ENCODE results near the gene ZNF708. TPM values are rescaled to one million over a fixed set of nuclear protein-coding genes. Genes with fewer than 3 reads are reported as not detected.

Gene ZNF708
- total and polyA plus RNA-seq, 2 donors (not counting 1 experiment from before 2014, with no cell fraction given): 6.2 to 37.7 TPM

- ChIA-PET CTCF (no interaction called here), POLR2A (no interaction called here)
- H3K36me3 ChIP-seq (replicated peaks in 1 of 2; ENCODE audit: control extremely low read depth in 1 of 2, control insufficient read depth in 1 of 2, extremely low read depth in 1 of 2, insufficient read depth in 2 of 2, low read length in 1 of 2): peaks cover 2 to 12% of the 10 kb centered on the region in 2 experiments
- no peak overlapping the region for H3K4me3 ChIP-seq (ENCODE audit: control extremely low read depth in 1 of 5, extremely low read depth in 1 of 5, insufficient read depth in 1 of 5, low read depth in 2 of 5, low read length in 4 of 5)
- Mint-ChIP-seq H3K4me3 (no peak overlapping the region), H3K4me1 (peaks cover 54% of the 10 kb centered on the region), H3K9me3 (ENCODE audit: insufficient read depth) (peaks cover 3% of the 10 kb centered on the region), H3K27me3 (no peaks in the 10 kb centered on the region), H3K27ac (no peak overlapping the region)
- H2AFZ ChIP-seq (ENCODE audit: insufficient read depth, low read depth, low read length, poor library complexity, severe bottlenecking): no peak overlapping the region
- H3K79me2 ChIP-seq (ENCODE audit: control insufficient read depth, insufficient read depth, low read length): peaks cover 97% of the 10 kb centered on the region
- no peak overlapping the region for H3K27ac ChIP-seq (ENCODE audit: low read length in 2 of 2)
- peaks cover 27% of the 10 kb centered on the region for H4K20me1 ChIP-seq (ENCODE audit: control insufficient read depth, insufficient read depth, low read length, poor library complexity, severe bottlenecking)
- no peak overlapping the region for H3K4me2 ChIP-seq (replicated peaks; ENCODE audit: low read depth, low read length, poor library complexity, severe bottlenecking)
- ATAC-seq (ENCODE audit: low read depth) (no peak), DNase-seq (no peak)
- no peaks in the 10 kb centered on the region for H3K27me3 ChIP-seq (replicated peaks in 1 of 4; ENCODE audit: control extremely low read depth in 1 of 4, control insufficient read depth in 3 of 4, insufficient read depth in 4 of 4, low read length in 3 of 4)
- no CpG with 5 or more reads among the region's 2 CpGs for WGBS (ENCODE audit: insufficient coverage)
- intact Hi-C loops (cut with micrococcal nuclease): no loop called here
- H3K9ac ChIP-seq (ENCODE audit: low read length): no peak overlapping the region
- TF ChIP-seq, protein P1, sequence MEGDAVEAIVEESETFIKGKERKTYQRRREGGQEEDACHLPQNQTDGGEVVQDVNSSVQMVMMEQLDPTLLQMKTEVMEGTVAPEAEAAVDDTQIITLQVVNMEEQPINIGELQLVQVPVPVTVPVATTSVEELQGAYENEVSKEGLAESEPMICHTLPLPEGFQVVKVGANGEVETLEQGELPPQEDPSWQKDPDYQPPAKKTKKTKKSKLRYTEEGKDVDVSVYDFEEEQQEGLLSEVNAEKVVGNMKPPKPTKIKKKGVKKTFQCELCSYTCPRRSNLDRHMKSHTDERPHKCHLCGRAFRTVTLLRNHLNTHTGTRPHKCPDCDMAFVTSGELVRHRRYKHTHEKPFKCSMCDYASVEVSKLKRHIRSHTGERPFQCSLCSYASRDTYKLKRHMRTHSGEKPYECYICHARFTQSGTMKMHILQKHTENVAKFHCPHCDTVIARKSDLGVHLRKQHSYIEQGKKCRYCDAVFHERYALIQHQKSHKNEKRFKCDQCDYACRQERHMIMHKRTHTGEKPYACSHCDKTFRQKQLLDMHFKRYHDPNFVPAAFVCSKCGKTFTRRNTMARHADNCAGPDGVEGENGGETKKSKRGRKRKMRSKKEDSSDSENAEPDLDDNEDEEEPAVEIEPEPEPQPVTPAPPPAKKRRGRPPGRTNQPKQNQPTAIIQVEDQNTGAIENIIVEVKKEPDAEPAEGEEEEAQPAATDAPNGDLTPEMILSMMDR (IDR thresholded peaks at IDR 0.05): no peak
- no peak for TF ChIP-seq EZH2 (IDR thresholded peaks at IDR 0.05; ENCODE audit: borderline replicate concordance, insufficient read depth, low read depth, low read length, poor library complexity, severe bottlenecking)
- H3K4me1 ChIP-seq (ENCODE audit: control insufficient read depth in 2 of 2, insufficient read depth in 2 of 2, low read length in 2 of 2): peaks cover 5 to 6% of the 10 kb centered on the region in 2 donors
- H3K9me3 ChIP-seq (ENCODE audit: control extremely low read depth in 1 of 3, control insufficient read depth in 2 of 3, insufficient read depth in 1 of 3, low read length in 2 of 3): peaks cover 0 to 11% (median 5%) of the 10 kb centered on the region in 3 donors
Measured at GRCh38 chr19:21323000-21323399, 6.2 kb downstream of the ZNF708 start.

DNA sequence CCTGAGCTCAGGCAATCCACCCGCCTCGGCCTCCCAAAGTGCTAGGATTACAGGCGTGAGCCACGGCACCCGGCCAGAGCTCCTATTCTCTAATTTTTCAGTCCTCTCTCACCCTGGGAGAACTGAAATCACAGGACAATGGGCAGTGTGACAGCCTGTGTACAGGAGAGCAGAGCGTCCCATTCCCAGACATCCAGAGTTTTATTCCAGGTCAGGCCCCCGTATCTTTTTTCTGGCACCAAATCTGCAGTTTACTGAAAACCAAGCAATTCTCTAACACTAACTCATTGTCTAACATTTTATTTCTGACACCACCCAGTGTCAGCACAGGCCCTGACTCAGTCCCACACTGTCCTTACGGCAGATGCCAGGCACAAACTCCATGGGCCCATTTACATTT lies 6.7 kb downstream of the ZNF708 start:
- H3K79me2 ChIP-seq (ENCODE audit: control insufficient read depth, insufficient read depth, low read length): peaks cover 97% of the 10 kb centered on the region
- peaks cover under 1 to 1% of the 10 kb centered on the region in 2 donors for H3K4me1 ChIP-seq (ENCODE audit: control insufficient read depth in 2 of 2, insufficient read depth in 2 of 2, low read length in 2 of 2)
- ChIA-PET POLR2A (no interaction called here), CTCF (no interaction called here)
- peaks cover 0 to 13% (median 5%) of the 10 kb centered on the region in 3 donors for H3K9me3 ChIP-seq (ENCODE audit: control extremely low read depth in 1 of 3, control insufficient read depth in 2 of 3, insufficient read depth in 1 of 3, low read length in 2 of 3)
- Mint-ChIP-seq H3K27ac (no peak overlapping the region), H3K4me3 (no peak overlapping the region), H3K4me1 (peaks cover 52% of the 10 kb centered on the region), H3K9me3 (ENCODE audit: insufficient read depth) (peaks cover 3% of the 10 kb centered on the region), H3K27me3 (no peaks in the 10 kb centered on the region)
- H3K36me3 ChIP-seq (replicated peaks in 1 of 2; ENCODE audit: control extremely low read depth in 1 of 2, control insufficient read depth in 1 of 2, extremely low read depth in 1 of 2, insufficient read depth in 2 of 2, low read length in 1 of 2): peaks cover 2 to 16% of the 10 kb centered on the region in 2 experiments
- intact Hi-C loops (cut with micrococcal nuclease): no loop called here
- no peak overlapping the region for H3K4me2 ChIP-seq (replicated peaks; ENCODE audit: low read depth, low read length, poor library complexity, severe bottlenecking)
- TF ChIP-seq, protein P1 (IDR thresholded peaks at IDR 0.05): no peak
- no peak for TF ChIP-seq EZH2 (IDR thresholded peaks at IDR 0.05; ENCODE audit: borderline replicate concordance, insufficient read depth, low read depth, low read length, poor library complexity, severe bottlenecking)
- H4K20me1 ChIP-seq (ENCODE audit: control insufficient read depth, insufficient read depth, low read length, poor library complexity, severe bottlenecking): peaks cover 28% of the 10 kb centered on the region
- H3K27me3 ChIP-seq (replicated peaks in 1 of 4; ENCODE audit: control extremely low read depth in 1 of 4, control insufficient read depth in 3 of 4, insufficient read depth in 4 of 4, low read length in 3 of 4): no peaks in the 10 kb centered on the region
- 99% methylated on average over 8 of the region's 8 CpGs for WGBS (ENCODE audit: insufficient coverage)
- no peak overlapping the region for H3K9ac ChIP-seq (ENCODE audit: low read length)
- no peak overlapping the region for H3K4me3 ChIP-seq (ENCODE audit: control extremely low read depth in 1 of 5, extremely low read depth in 1 of 5, insufficient read depth in 1 of 5, low read depth in 2 of 5, low read length in 4 of 5)
- H3K27ac ChIP-seq (ENCODE audit: low read length in 2 of 2): no peak overlapping the region
- DNase-seq (no peak), ATAC-seq (ENCODE audit: low read depth) (no peak)
- no peak overlapping the region for H2AFZ ChIP-seq (ENCODE audit: insufficient read depth, low read depth, low read length, poor library complexity, severe bottlenecking)

Measured in B cell (primary cell).